ENCODE data around the gene GIMD1.

GIMD1 gene

GRCh38 chr4:106312377-106312776, 56.2 kb downstream of the GIMD1 start:
- no peak for DNase-seq

Measured in activated naive CD4-positive, alpha-beta T cell treated with anti-CD3 and anti-CD28 coated beads, Interleukin-2, amount 50 U/mL, for 16 hours (primary cell).